K562 (cell line): ENCODE measurements around the gene ZNF385D.

Experiments
- CEBPB ChIP-seq: fragments of 450-650 bp; IDR thresholded peaks from 2 replicates; pipeline ENCODE4 v1.6.1; 2016; ENCODE audit warnings: missing genetic modification characterization, missing compliant biosample characterization
- EP300 ChIP-seq: IDR thresholded peaks from 2 replicates; pipeline ENCODE4 v1.6.1; 2012; ENCODE audit warnings: low read length, improper control_type of control experiment
- GATA2 ChIP-seq: sonication (generic); formaldehyde crosslinking; IDR thresholded peaks from 2 replicates; pipeline ENCODE4 v1.4.0; 2020; ENCODE audit warnings: mild to moderate bottlenecking, missing genetic modification reagents
- PHB2 ChIP-seq: fragments of 450-650 bp; IDR thresholded peaks from 2 replicates; pipeline ENCODE4 v1.6.1; 2017; ENCODE audit warnings: low read depth
- POLR2A ChIP-seq: fragments of 450-650 bp; conservative IDR thresholded peaks from 2 replicates; pipeline ENCODE4 v1.6.1; 2016
- POLR2AphosphoS5 ChIP-seq: IDR thresholded peaks from 2 replicates; pipeline ENCODE4 v1.6.1; 2011; ENCODE audit warnings: mild to moderate bottlenecking, low read depth, low read length, moderate library complexity; ENCODE audit not compliant: control insufficient read depth, insufficient read depth
- RFX5 ChIP-seq: IDR thresholded peaks from 2 replicates; pipeline ENCODE4 v1.6.1; 2011; ENCODE audit warnings: low read depth, mild to moderate bottlenecking, improper control_type of control experiment, low read length
- TFE3 ChIP-seq: fragments of 450-650 bp; formaldehyde crosslinking; IDR thresholded peaks from 2 replicates; pipeline ENCODE4 v1.4.0; 2020; ENCODE audit warnings: mild to moderate bottlenecking, mixed read lengths
- TF ChIP-seq, protein P1 (sequence below), 3 experiments: IDR thresholded peaks in 2 of 3; conservative IDR thresholded peaks in 1 of 3; 2 replicates each; pipeline ENCODE4 v1.5.1; 2011 to 2012; ENCODE audit warnings: low read length in 3 of 3, mild to moderate bottlenecking in 3 of 3, control low read depth in 2 of 3, improper control_type of control experiment in 1 of 3, inconsistent platforms in 1 of 3, low read depth in 1 of 3, mixed read lengths in 1 of 3, moderate library complexity in 1 of 3; ENCODE audit not compliant: insufficient read depth in 2 of 3

DNA sequence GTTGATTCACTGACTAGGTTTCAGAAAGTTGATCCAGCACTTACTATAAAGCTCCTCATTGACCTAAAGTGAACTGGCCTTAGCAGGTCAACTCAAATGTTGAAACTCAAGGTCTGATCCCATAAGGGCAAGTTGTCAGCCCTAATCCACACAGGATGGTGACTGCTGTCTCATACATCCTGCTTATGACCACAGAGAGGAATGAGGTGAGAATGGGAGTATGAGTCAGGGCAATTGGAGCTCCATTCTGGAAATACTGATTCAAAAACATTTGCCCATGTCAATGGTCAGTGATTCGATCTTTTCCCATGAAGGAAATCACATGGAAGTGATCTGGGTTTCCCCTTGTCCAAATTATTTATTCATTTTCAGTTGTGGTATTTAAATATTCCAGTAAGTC lies 78.7 kb downstream of the ZNF385D start:
- TF ChIP-seq, protein P1, sequence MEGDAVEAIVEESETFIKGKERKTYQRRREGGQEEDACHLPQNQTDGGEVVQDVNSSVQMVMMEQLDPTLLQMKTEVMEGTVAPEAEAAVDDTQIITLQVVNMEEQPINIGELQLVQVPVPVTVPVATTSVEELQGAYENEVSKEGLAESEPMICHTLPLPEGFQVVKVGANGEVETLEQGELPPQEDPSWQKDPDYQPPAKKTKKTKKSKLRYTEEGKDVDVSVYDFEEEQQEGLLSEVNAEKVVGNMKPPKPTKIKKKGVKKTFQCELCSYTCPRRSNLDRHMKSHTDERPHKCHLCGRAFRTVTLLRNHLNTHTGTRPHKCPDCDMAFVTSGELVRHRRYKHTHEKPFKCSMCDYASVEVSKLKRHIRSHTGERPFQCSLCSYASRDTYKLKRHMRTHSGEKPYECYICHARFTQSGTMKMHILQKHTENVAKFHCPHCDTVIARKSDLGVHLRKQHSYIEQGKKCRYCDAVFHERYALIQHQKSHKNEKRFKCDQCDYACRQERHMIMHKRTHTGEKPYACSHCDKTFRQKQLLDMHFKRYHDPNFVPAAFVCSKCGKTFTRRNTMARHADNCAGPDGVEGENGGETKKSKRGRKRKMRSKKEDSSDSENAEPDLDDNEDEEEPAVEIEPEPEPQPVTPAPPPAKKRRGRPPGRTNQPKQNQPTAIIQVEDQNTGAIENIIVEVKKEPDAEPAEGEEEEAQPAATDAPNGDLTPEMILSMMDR (IDR thresholded peaks at IDR 0.05 in 2 of 3, conservative IDR thresholded peaks at IDR 0.05 in 1 of 3; ENCODE audit: insufficient read depth in 2 of 3, low read depth in 1 of 3, low read length in 3 of 3) = no peak
- TF ChIP-seq RFX5 (no peak), TFE3 (no peak), PHB2 (no peak), POLR2AphosphoS5 (no peak), EP300 (no peak), GATA2 (no peak), CEBPB (tag) (no peak), POLR2A (no peak)
